H9 (cell line): ENCODE data around the gene KIF11. TPM values are rescaled to one million over a fixed set of nuclear protein-coding genes. Genes with fewer than 3 reads are reported as not detected.

Source experiments
- DNase-seq: peaks from one replicate; pipeline ENCODE4 v3.0.0-alpha.2; 2017
- H2AFZ ChIP-seq: one replicate; pipeline ENCODE4 v1.6.1; 2013; ENCODE audit warnings: mild to moderate bottlenecking, low read length, control low read depth, moderate library complexity
- H2AK5ac ChIP-seq: 2 replicates; pipeline ENCODE4 v1.6.1; 2013; ENCODE audit warnings: low read length, control low read depth, mixed read lengths; ENCODE audit not compliant: insufficient read length
- H2BK120ac ChIP-seq: one replicate; pipeline ENCODE4 v1.6.1; 2013; ENCODE audit warnings: low read depth, mild to moderate bottlenecking, low read length, control low read depth, inconsistent platforms; ENCODE audit not compliant: poor library complexity, severe bottlenecking
- H2BK12ac ChIP-seq: 2 replicates; pipeline ENCODE4 v1.6.1; 2013; ENCODE audit warnings: low read length, control low read depth, mixed read lengths, low read depth; ENCODE audit not compliant: insufficient read length
- H2BK15ac ChIP-seq: 2 replicates; pipeline ENCODE4 v1.6.1; 2013; ENCODE audit warnings: low read depth, low read length, control low read depth
- H2BK20ac ChIP-seq: one replicate; pipeline ENCODE4 v1.6.1; 2013; ENCODE audit warnings: low read depth, mild to moderate bottlenecking, low read length, control low read depth, inconsistent platforms; ENCODE audit not compliant: poor library complexity, severe bottlenecking
- H2BK5ac ChIP-seq: 2 replicates; pipeline ENCODE4 v1.6.1; 2013; ENCODE audit warnings: low read length, control low read depth, mixed read lengths; ENCODE audit not compliant: insufficient read length
- H3K14ac ChIP-seq: 2 replicates; pipeline ENCODE4 v1.6.1; 2013; ENCODE audit warnings: low read length, control low read depth; ENCODE audit not compliant: insufficient read depth
- H3K18ac ChIP-seq: 2 replicates; pipeline ENCODE4 v1.6.1; 2013; ENCODE audit warnings: low read depth, mild to moderate bottlenecking, mixed read lengths, low read length, control low read depth; ENCODE audit not compliant: insufficient read length
- H3K23ac ChIP-seq: 2 replicates; pipeline ENCODE4 v1.6.1; 2013; ENCODE audit warnings: low read length, control low read depth, mixed read lengths, low read depth; ENCODE audit not compliant: insufficient read length
- H3K23me2 ChIP-seq: 2 replicates; pipeline ENCODE4 v1.6.1; 2013; ENCODE audit warnings: low read depth, mild to moderate bottlenecking, mixed read lengths, low read length, control low read depth; ENCODE audit not compliant: insufficient read length, poor library complexity, severe bottlenecking
- H3K27ac ChIP-seq: 2 replicates; pipeline ENCODE4 v1.5.1; 2013; ENCODE audit warnings: low read length, control low read depth, mixed read lengths, low read depth; ENCODE audit not compliant: insufficient read length
- H3K27me3 ChIP-seq: 2 replicates; pipeline ENCODE4 v1.6.1; 2013; ENCODE audit warnings: low read length, control low read depth, inconsistent platforms; ENCODE audit not compliant: insufficient read depth
- H3K4ac ChIP-seq: 2 replicates; pipeline ENCODE4 v1.6.1; 2013; ENCODE audit warnings: low read depth, mild to moderate bottlenecking, control low read depth, inconsistent platforms, low read length, moderate library complexity
- H3K4me1 ChIP-seq: 2 replicates; pipeline ENCODE4 v1.6.1; 2013; ENCODE audit warnings: low read length, control low read depth, inconsistent platforms; ENCODE audit not compliant: insufficient read depth
- H3K4me2 ChIP-seq: 2 replicates; pipeline ENCODE4 v1.6.1; 2013; ENCODE audit warnings: low read length, control low read depth, mixed read lengths; ENCODE audit not compliant: insufficient read length, insufficient read depth
- H3K56ac ChIP-seq: 2 replicates; pipeline ENCODE4 v1.6.1; 2013; ENCODE audit warnings: low read depth, mild to moderate bottlenecking, mixed read lengths, low read length, control low read depth; ENCODE audit not compliant: insufficient read length
- H3K79me1 ChIP-seq: 2 replicates; pipeline ENCODE4 v1.6.1; 2013; ENCODE audit warnings: low read depth, mild to moderate bottlenecking, moderate library complexity, low read length, control low read depth, inconsistent platforms; ENCODE audit not compliant: insufficient read depth, poor library complexity, severe bottlenecking
- H3K79me2 ChIP-seq: 2 replicates; pipeline ENCODE4 v1.6.1; 2013; ENCODE audit warnings: low read length, control low read depth, inconsistent platforms; ENCODE audit not compliant: insufficient read depth
- H3K9ac ChIP-seq: 2 replicates; pipeline ENCODE4 v1.6.1; 2013; ENCODE audit warnings: low read length, control low read depth, mixed read lengths; ENCODE audit not compliant: insufficient read length; ENCODE audit errors: extremely low read depth
- H3K9me3 ChIP-seq: one replicate; pipeline ENCODE4 v1.6.1; 2013; ENCODE audit warnings: low read depth, low read length, inconsistent platforms; ENCODE audit not compliant: control insufficient read depth
- H3T11ph ChIP-seq: one replicate; pipeline ENCODE4 v1.6.1; 2013; ENCODE audit warnings: mild to moderate bottlenecking, low read length, control low read depth, inconsistent platforms
- H4K20me1 ChIP-seq: one replicate; pipeline ENCODE4 v1.6.1; 2013; ENCODE audit not compliant: control insufficient read depth, insufficient read length, insufficient read depth
- H4K5ac ChIP-seq: 2 replicates; pipeline ENCODE4 v1.6.1; 2013; ENCODE audit warnings: low read depth, mild to moderate bottlenecking, mixed read lengths, low read length, control low read depth; ENCODE audit not compliant: insufficient read length
- H4K8ac ChIP-seq: replicated peaks from 2 replicates; pipeline ENCODE4 v1.6.1; 2013; ENCODE audit warnings: low read length, control low read depth, mixed read lengths, low read depth; ENCODE audit not compliant: insufficient read length
- H4K91ac ChIP-seq: 2 replicates; pipeline ENCODE4 v1.6.1; 2013; ENCODE audit warnings: low read depth, mild to moderate bottlenecking, moderate library complexity, mixed read lengths, low read length, control low read depth; ENCODE audit not compliant: insufficient read length
- H3K27ac Mint-ChIP-seq, 3 experiments: 2 replicates in 2 of 3; 3 replicates in 1 of 3; pipeline ENCODE4 v1.8.0; 2020 to 2021; ENCODE audit warnings: mixed read lengths in 3 of 3, mild to moderate bottlenecking in 1 of 3, moderate library complexity in 1 of 3
- H3K27me3 Mint-ChIP-seq: 2 replicates; pipeline ENCODE4 v1.8.0; 2021; ENCODE audit warnings: low read depth, mild to moderate bottlenecking, moderate library complexity, mixed read lengths
- H3K36me3 Mint-ChIP-seq, 3 experiments: 2 replicates in 2 of 3; 3 replicates in 1 of 3; pipeline ENCODE4 v1.8.0; 2020 to 2021; ENCODE audit warnings: low read depth in 3 of 3, mixed read lengths in 3 of 3; ENCODE audit not compliant: insufficient read depth in 1 of 3
- H3K4me1 Mint-ChIP-seq, 2 experiments: 2 replicates each; pipeline ENCODE4 v1.8.0; 2020; ENCODE audit warnings: mixed read lengths in 2 of 2
- H3K4me3 Mint-ChIP-seq, 2 experiments: 2 replicates in 1 of 2; 3 replicates in 1 of 2; pipeline ENCODE4 v1.8.0; 2020 to 2021; ENCODE audit warnings: mild to moderate bottlenecking in 2 of 2, mixed read lengths in 2 of 2, moderate library complexity in 1 of 2
- H3K9me3 Mint-ChIP-seq, 2 experiments: 2 replicates in 1 of 2; 3 replicates in 1 of 2; pipeline ENCODE4 v1.8.0; 2020; ENCODE audit warnings: mild to moderate bottlenecking in 2 of 2, mixed read lengths in 2 of 2, moderate library complexity in 1 of 2
- whole genome bisulfite sequencing: extraction: QIAGEN DNeasy Blood & Tissue Kit; methylation state at CpG from one replicate; pipeline ENCODE4 v1.1.7; 2013; ENCODE audit warnings: missing lambda C conversion rate, low lambda C conversion rate, mixed read lengths; ENCODE audit not compliant: insufficient read length; ENCODE audit errors: extremely low coverage; 5-methylcytosine and 5-hydroxymethylcytosine counted together
- total RNA-seq: library from RNA; stranded (reverse); gene quantifications from 2 replicates; pipeline ENCODE4 v1.2.1, GENCODE V29; 2021
- TF ChIP-seq, protein P1 (sequence below): fragments of 200-600 bp; sonication (generic); conservative IDR thresholded peaks from 3 replicates; pipeline ENCODE4 v1.8.0; 2021; ENCODE audit warnings: antibody characterized with exemption, mild to moderate bottlenecking

Gene KIF11
- total RNA-seq, 1 experiment from 2014 or later = 54.4 TPM

DNA sequence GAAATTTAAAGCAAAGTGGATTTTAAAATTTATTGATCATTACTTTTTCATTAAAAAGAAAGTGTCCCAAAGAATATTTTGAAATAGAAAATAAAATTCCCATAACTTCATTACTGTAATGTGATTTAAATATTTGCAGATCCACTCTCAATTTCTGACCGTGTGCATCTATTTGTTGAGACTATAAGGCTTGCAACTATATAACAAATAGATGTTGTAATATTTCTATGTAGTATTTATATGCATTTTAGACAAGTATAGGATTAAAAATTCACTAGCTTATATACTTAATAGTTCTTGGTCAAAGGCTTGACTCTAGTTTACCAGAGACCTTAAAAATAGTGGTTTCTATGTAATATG is 100.6 kb downstream of the KIF11 start:
- H4K20me1 ChIP-seq = no peaks in the 10 kb centered on the region
- no peak overlapping the region for H2AK5ac ChIP-seq
- no peak overlapping the region for H2BK5ac ChIP-seq
- WGBS = no CpG with 5 or more reads among the region's 1 CpG
- H4K8ac ChIP-seq = no peak overlapping the region
- H3T11ph ChIP-seq = no peak overlapping the region
- H2BK120ac ChIP-seq = no peak overlapping the region
- H3K9ac ChIP-seq = no peak overlapping the region
- no peaks in the 10 kb centered on the region for H3K79me2 ChIP-seq
- no peak overlapping the region for H3K18ac ChIP-seq
- H3K27me3 ChIP-seq = peaks cover 58% of the 10 kb centered on the region
- Mint-ChIP-seq H3K4me1 (peaks cover 32 to 38% of the 10 kb centered on the region in 2 experiments), H3K36me3 (peaks cover 0 to 5% (median 0%) of the 10 kb centered on the region in 3 experiments; a peak in 2 of 7 replicates), H3K9me3 (peaks cover 0 to 2% of the 10 kb centered on the region in 2 experiments; a peak in 2 of 5 replicates), H3K4me3 (no peak overlapping the region), H3K27me3 (peaks cover 93% of the 10 kb centered on the region), H3K27ac (no peak overlapping the region)
- no peak overlapping the region for H3K56ac ChIP-seq
- H3K23me2 ChIP-seq = peaks cover 40% of the 10 kb centered on the region
- no peak overlapping the region for H3K4me2 ChIP-seq
- TF ChIP-seq, protein P1, sequence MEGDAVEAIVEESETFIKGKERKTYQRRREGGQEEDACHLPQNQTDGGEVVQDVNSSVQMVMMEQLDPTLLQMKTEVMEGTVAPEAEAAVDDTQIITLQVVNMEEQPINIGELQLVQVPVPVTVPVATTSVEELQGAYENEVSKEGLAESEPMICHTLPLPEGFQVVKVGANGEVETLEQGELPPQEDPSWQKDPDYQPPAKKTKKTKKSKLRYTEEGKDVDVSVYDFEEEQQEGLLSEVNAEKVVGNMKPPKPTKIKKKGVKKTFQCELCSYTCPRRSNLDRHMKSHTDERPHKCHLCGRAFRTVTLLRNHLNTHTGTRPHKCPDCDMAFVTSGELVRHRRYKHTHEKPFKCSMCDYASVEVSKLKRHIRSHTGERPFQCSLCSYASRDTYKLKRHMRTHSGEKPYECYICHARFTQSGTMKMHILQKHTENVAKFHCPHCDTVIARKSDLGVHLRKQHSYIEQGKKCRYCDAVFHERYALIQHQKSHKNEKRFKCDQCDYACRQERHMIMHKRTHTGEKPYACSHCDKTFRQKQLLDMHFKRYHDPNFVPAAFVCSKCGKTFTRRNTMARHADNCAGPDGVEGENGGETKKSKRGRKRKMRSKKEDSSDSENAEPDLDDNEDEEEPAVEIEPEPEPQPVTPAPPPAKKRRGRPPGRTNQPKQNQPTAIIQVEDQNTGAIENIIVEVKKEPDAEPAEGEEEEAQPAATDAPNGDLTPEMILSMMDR = no peak
- H2BK12ac ChIP-seq = no peak overlapping the region
- H4K91ac ChIP-seq = no peak overlapping the region
- DNase-seq = no peak
- no peaks in the 10 kb centered on the region for H3K9me3 ChIP-seq
- no peak overlapping the region for H2BK15ac ChIP-seq
- no peak overlapping the region for H3K27ac ChIP-seq
- no peak overlapping the region for H3K14ac ChIP-seq
- no peak overlapping the region for H4K5ac ChIP-seq
- no peaks in the 10 kb centered on the region; the same call in 1 of the 2 replicates for H3K4me1 ChIP-seq
- H3K23ac ChIP-seq = no peak overlapping the region
- no peak overlapping the region for H3K4ac ChIP-seq
- H2AFZ ChIP-seq = no peak overlapping the region
- no peak overlapping the region for H2BK20ac ChIP-seq
- H3K79me1 ChIP-seq = no peaks in the 10 kb centered on the region
